Upper lobe of left lung (tissue), 6 donors: ENCODE results near the gene CENPH. TPM values are rescaled to one million over a fixed set of nuclear protein-coding genes. Genes with fewer than 3 reads are reported as not detected.
"Not testable (repeated sequence)": the region's sequence is repeated elsewhere in the genome, so short reads cannot be mapped to it uniquely, and the experiment has no call there.

Experiments used
- ATAC-seq, 2 donors: fragments of 200-7000 bp; cut with Tn5 transposase; one replicate each; pipeline ENCODE4 v1.9.1; 2022; ENCODE audit warnings: mild to moderate bottlenecking in 2 of 2, moderate library complexity in 2 of 2; ENCODE audit not compliant: low FRiP score in 2 of 2
- DNase-seq, 2 donors: peaks; one replicate each; pipeline ENCODE4 v3.0.0-alpha.2; 2019 to 2020
- H3K27ac ChIP-seq, 4 donors: fragments of 200-600 bp; sonication (generic); one replicate each; pipeline ENCODE4 v1.5.1; 2016 to 2019
- H3K27me3 ChIP-seq, 4 donors: fragments of 200-600 bp; sonication (generic); one replicate each; pipeline ENCODE4 v1.5.1; 2017 to 2019
- H3K36me3 ChIP-seq, 4 donors: fragments of 200-600 bp; sonication (generic); one replicate each; pipeline ENCODE4 v1.5.1; 2016 to 2019
- H3K4me1 ChIP-seq, 4 donors: fragments of 200-600 bp; sonication (generic); one replicate each; pipeline ENCODE4 v1.5.1; 2018 to 2019
- H3K4me3 ChIP-seq, 4 donors: fragments of 200-600 bp; sonication (generic); one replicate each; pipeline ENCODE4 v1.5.1; 2017 to 2019; ENCODE audit warnings: mild to moderate bottlenecking in 2 of 4, moderate library complexity in 1 of 4
- H3K9me3 ChIP-seq, 4 donors: fragments of 200-600 bp; sonication (generic); one replicate each; pipeline ENCODE4 v1.5.1; 2018 to 2019
- EP300 ChIP-seq, 4 donors: sonication (generic); formaldehyde crosslinking; IDR thresholded peaks; one replicate each; pipeline ENCODE4 v1.5.1; 2017; ENCODE audit warnings: antibody characterized with exemption in 4 of 4, control low read depth in 2 of 4
- POLR2A ChIP-seq, 4 donors: fragments of 450-650 bp; IDR thresholded peaks; one replicate each; pipeline ENCODE4 v1.5.1; 2016 to 2017; ENCODE audit warnings: antibody characterized with exemption in 4 of 4, mild to moderate bottlenecking in 2 of 4
- POLR2AphosphoS5 ChIP-seq, 2 donors: sonication (generic); formaldehyde crosslinking; IDR thresholded peaks; one replicate each; pipeline ENCODE4 v1.5.1; 2017; ENCODE audit warnings: antibody characterized with exemption in 2 of 2
- WGBS, 2 donors: methylation state at CpG; one replicate each; pipeline ENCODE4 v1.1.5; 2017 to 2018; 5-methylcytosine and 5-hydroxymethylcytosine counted together
- small RNA-seq, 4 donors: library from RNA; depleted of rRNA; stranded (forward); fragments of <200 nt; gene quantifications; one replicate each; pipeline ENCODE3, GENCODE V24; 2016
- total RNA-seq, 6 donors: library from RNA; depleted of rRNA in 4 of 6; stranded (reverse); fragments of >200 nt in 4 of 6; gene quantifications; one replicate each; pipeline versions ENCODE4 v1.1.0 to v1.2.1, GENCODE V29; 2016 to 2021
- TF ChIP-seq, protein P1 (sequence below), 6 experiments: fragments of 450-650 bp in 4 of 6; fragments of 200-600 bp in 2 of 6; sonication (generic) in 2 of 6; IDR thresholded peaks; one replicate each; pipeline ENCODE4 v1.5.1; 2016 to 2019; ENCODE audit warnings: antibody characterized with exemption in 6 of 6
- donor health status: DM: no; HTN: no; CAD: no; lungs with moderate emphysema.
- donor health status: DM: no; HTN: yes; CAD: no; lungs with severe emphysema.

The CENPH gene
- total RNA-seq, 6 donors from 2014 or later: 1.8 to 3.3 (median 2.4) TPM

- Histone ChIP-seq H3K9me3 (no peaks in the 10 kb centered on the region), H3K36me3 (peaks cover 0 to 10% (median 3%) of the 10 kb centered on the region in 4 donors), H3K27ac (no peak overlapping the region), H3K4me1 (no peaks in the 10 kb centered on the region), H3K27me3 (no peaks in the 10 kb centered on the region), H3K4me3 (no peak overlapping the region)
- DNase-seq (no peak), ATAC-seq (no peak)
- no peak for TF ChIP-seq POLR2AphosphoS5 (IDR thresholded peaks at IDR 0.05)
- no peak for TF ChIP-seq POLR2A (IDR thresholded peaks at IDR 0.05)
- WGBS, 2 donors: 94 to 95% methylated on average over 5 of the region's 5 CpGs
Observed at GRCh38 chr5:69245031-69245430, 55.6 kb downstream of the CENPH start.

DNA sequence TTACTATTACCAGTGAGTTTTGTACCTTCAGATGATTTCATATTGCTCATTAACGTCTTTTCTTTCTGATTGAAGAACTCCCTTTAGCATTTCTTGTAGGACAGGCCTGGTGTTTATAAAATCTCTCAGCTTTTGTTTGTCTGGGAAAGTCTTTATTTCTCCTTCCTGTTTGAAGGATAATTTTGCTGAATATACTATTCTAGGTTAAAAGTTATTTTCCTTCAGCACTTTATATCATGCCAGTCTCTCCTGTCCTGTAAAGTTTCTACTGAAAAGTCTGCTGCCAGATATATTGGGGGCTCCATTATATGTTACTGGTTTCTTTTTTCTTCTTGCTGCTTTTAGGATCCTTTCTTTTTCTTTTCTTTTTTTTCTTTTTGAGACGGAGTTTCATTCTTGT lies 58.6 kb downstream of the CENPH start:
- TF ChIP-seq, protein P1, sequence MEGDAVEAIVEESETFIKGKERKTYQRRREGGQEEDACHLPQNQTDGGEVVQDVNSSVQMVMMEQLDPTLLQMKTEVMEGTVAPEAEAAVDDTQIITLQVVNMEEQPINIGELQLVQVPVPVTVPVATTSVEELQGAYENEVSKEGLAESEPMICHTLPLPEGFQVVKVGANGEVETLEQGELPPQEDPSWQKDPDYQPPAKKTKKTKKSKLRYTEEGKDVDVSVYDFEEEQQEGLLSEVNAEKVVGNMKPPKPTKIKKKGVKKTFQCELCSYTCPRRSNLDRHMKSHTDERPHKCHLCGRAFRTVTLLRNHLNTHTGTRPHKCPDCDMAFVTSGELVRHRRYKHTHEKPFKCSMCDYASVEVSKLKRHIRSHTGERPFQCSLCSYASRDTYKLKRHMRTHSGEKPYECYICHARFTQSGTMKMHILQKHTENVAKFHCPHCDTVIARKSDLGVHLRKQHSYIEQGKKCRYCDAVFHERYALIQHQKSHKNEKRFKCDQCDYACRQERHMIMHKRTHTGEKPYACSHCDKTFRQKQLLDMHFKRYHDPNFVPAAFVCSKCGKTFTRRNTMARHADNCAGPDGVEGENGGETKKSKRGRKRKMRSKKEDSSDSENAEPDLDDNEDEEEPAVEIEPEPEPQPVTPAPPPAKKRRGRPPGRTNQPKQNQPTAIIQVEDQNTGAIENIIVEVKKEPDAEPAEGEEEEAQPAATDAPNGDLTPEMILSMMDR (IDR thresholded peaks at IDR 0.05): no peak
- TF ChIP-seq POLR2A (IDR thresholded peaks at IDR 0.05) (no peak), POLR2AphosphoS5 (IDR thresholded peaks at IDR 0.05) (no peak), EP300 (IDR thresholded peaks at IDR 0.05) (no peak)
- Histone ChIP-seq H3K4me3 (no peak overlapping the region), H3K27ac (no peak overlapping the region), H3K9me3 (no peaks in the 10 kb centered on the region), H3K4me1 (peaks cover 0 to 5% (median 0%) of the 10 kb centered on the region in 4 donors), H3K27me3 (no peaks in the 10 kb centered on the region), H3K36me3 (no peaks in the 10 kb centered on the region)
- no peak for DNase-seq
- ATAC-seq: no peak
- 92 to 96% methylated on average over 2 of the region's 2 CpGs for WGBS, 2 donors

DNA sequence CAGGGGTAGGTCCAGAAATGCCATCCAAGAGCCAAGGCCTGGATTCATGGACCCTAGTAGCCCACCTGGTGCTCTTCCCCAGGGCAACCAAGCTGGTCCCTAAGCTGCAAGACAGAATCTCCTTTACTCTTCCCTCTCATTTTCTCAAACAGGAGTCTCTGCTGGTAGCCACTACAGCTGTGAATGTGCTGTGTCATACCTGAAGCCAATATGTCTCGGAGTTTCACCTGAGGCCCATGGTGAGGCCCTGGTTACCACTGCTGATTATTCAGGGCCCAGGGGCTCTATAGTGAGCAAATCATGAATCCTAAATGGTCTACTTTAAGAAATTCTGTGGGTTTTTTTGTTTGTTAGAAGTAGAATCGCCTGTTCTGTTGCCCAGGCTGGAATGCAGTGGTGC lies 61.2 kb downstream of the CENPH start:
- no peaks in the 10 kb centered on the region for H3K9me3 ChIP-seq
- no peak for DNase-seq
- 95 to 97% methylated on average over 2 of the region's 2 CpGs for WGBS, 2 donors

DNA sequence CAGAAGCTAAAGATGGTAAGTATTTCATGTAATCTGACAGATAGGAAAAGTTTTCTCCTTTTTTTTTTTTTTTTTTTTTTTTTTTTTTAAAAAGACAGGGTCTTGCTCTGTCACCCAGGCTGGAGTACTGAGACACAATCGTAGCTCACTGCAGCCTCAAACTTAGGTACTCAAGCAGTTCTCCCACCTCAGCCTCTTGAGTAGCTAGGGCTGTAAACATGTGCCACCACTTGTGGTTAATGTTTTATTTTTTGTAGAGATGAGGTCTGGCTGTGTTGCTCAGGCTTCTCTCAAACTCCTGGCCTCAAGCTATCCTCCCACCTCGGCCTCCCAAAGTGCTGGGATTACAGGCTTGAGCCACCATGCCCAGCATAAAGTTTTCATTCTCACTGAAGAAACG lies 63.1 kb downstream of the CENPH start:
- no peak for TF ChIP-seq EP300 (IDR thresholded peaks at IDR 0.05)
- TF ChIP-seq, protein P1 (IDR thresholded peaks at IDR 0.05): no peak
- peaks cover 0 to 5% (median 0%) of the 10 kb centered on the region in 4 donors for H3K4me1 ChIP-seq
- no peaks in the 10 kb centered on the region for H3K9me3 ChIP-seq
- H3K27me3 ChIP-seq: no peaks in the 10 kb centered on the region
- DNase-seq: peak in 1 of 2 donors; percentile 37
- H3K4me3 ChIP-seq: no peak overlapping the region
- peaks cover 0 to 20% (median 8%) of the 10 kb centered on the region in 4 donors for H3K36me3 ChIP-seq
- WGBS, 2 donors: 75 to 77% methylated on average over 3 of the region's 3 CpGs
- no peak overlapping the region for H3K27ac ChIP-seq
- no peak for ATAC-seq

More for the DNA sequence above, 61.2 kb downstream of the CENPH start:
- no peaks in the 10 kb centered on the region for H3K27me3 ChIP-seq
- H3K27ac ChIP-seq: no peak overlapping the region
- peaks cover 0 to 3% (median 0%) of the 10 kb centered on the region in 4 donors for H3K36me3 ChIP-seq
- no peak overlapping the region for H3K4me3 ChIP-seq
- TF ChIP-seq POLR2A (IDR thresholded peaks at IDR 0.05) (no peak), POLR2AphosphoS5 (IDR thresholded peaks at IDR 0.05) (no peak)
- ATAC-seq: no peak
- H3K4me1 ChIP-seq: peaks cover 0 to 5% (median 0%) of the 10 kb centered on the region in 4 donors

GRCh38 chr5:69255940-69256339 lies 66.6 kb downstream of the CENPH start:
- H3K9me3 ChIP-seq, DNase-seq, H3K4me1 ChIP-seq, H3K4me3 ChIP-seq, ATAC-seq, H3K27me3 ChIP-seq, H3K27ac ChIP-seq: not testable (repeated sequence)
- WGBS, 2 donors: 85 to 95% methylated on average over 4 of the region's 4 CpGs
- peaks cover 0 to 51% (median 23%) of the 10 kb centered on the region in 4 donors for H3K36me3 ChIP-seq

DNA sequence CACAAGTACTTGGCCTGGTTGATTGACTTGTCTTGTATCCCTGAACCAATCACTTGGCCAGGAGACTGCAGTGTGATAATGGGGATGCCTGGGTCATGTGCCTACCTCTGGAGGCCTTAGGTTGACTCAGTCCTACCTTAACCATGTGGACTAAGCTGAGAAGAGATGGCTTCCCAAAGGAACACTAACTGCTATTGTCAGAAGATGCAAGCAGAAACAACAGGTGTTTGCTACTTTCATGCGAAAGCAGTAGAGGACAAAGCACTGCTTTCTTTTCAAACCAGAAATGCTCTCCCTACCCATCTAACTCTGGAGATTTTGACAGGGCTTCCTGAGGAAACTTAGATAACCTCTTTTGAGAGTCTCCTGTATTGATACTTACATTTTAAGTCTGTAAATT lies 68.2 kb downstream of the CENPH start:
- Histone ChIP-seq H3K27me3 (no peaks in the 10 kb centered on the region), H3K27ac (no peak overlapping the region), H3K4me3 (no peak overlapping the region), H3K36me3 (peaks cover 0 to 64% (median 29%) of the 10 kb centered on the region in 4 donors), H3K9me3 (no peaks in the 10 kb centered on the region), H3K4me1 (no peaks in the 10 kb centered on the region)
- whole genome bisulfite sequencing, 2 donors: 67 to 100% methylated on average over 1 of the region's 1 CpG
- ATAC-seq: no peak
- DNase-seq: no peak
- TF ChIP-seq, protein P1 (IDR thresholded peaks at IDR 0.05): no peak
- no peak for TF ChIP-seq EP300 (IDR thresholded peaks at IDR 0.05)
- TF ChIP-seq POLR2AphosphoS5 (IDR thresholded peaks at IDR 0.05): no peak
- TF ChIP-seq POLR2A (IDR thresholded peaks at IDR 0.05): no peak

Small RNA genes lying within 50 kb of the gene (small RNA-seq; reads per million reads assigned to genes)
- 0 reads per million in 4 donors for gene SNORA50D

Other genes starting within 250 kb of the CENPH start
- 10 to 100 TPM; 23.3 to 61.4 (median 42.8) TPM for gene SLC30A5, start 95.6 kb upstream of the CENPH start, total RNA-seq
- gene CCNB1, start 22.4 kb upstream of the CENPH start, total RNA-seq: 1 to 10 TPM; 2.1 to 9.8 (median 5.6) TPM
- gene CDK7, start 45.3 kb downstream of the CENPH start, total RNA-seq: 10 to 100 TPM in 5 of 6 donors, 1 to 10 TPM in 1; 8.3 to 36.4 (median 22.1) TPM
- gene CCDC125, start 143.2 kb downstream of the CENPH start, total RNA-seq: 10 to 100 TPM in 3 of 6 donors, 1 to 10 TPM in 3; 5.2 to 21.3 (median 11.3) TPM
- 10 to 100 TPM in 4 of 6 donors, 1 to 10 TPM in 2; 7.2 to 31.8 (median 18.2) TPM for gene AK6, start 179.9 kb downstream of the CENPH start, total RNA-seq
- gene TAF9, start 179.9 kb downstream of the CENPH start, total RNA-seq: 10 to 100 TPM; 25.9 to 59.7 (median 38.2) TPM
- 10 to 100 TPM; 15.2 to 27.2 (median 17.9) TPM for gene RAD17, start 180.2 kb downstream of the CENPH start, total RNA-seq
- 10 to 100 TPM; 12.5 to 37.2 (median 25.7) TPM for gene MARVELD2, start 225.5 kb downstream of the CENPH start, total RNA-seq